HepG2 (cell line): ENCODE data around the gene BAG5. TPM values are rescaled to one million over a fixed set of nuclear protein-coding genes. Genes with fewer than 3 reads are reported as not detected.

Source experiments
- ATAC-seq: fragments of 200-7000 bp; cut with Tn5 transposase; 3 replicates; pipeline ENCODE4 v1.9.1; 2020; ENCODE audit warnings: mild to moderate bottlenecking, moderate library complexity
- BruUV-seq: library from RNA; stranded (reverse); fragments of 400-500 nt; replicated peaks from 2 replicates; lab custom pipeline; 2021; lab: Mats Ljungman, UMichigan
- CTCF ChIA-PET: fragments of 300-600 bp; formaldehyde crosslinking; extraction: SDS; loops from one replicate; lab custom pipeline; 2021; ENCODE audit warnings: low total read pairs, inconsistent platforms, low intra/inter-chr PET ratio; lab: Yijun Ruan, JAX
- POLR2A ChIA-PET: fragments of 350-600 bp; sonication (Branson Sonifier 250); formaldehyde crosslinking; loops from one replicate; lab custom pipeline; 2020; ENCODE audit warnings: antibody characterized with exemption, inconsistent platforms; lab: Yijun Ruan, JAX
- DNase-seq: peaks from one replicate; pipeline ENCODE4 v3.0.0-alpha.2; 2015; ENCODE audit warnings: low spot score
- FAIRE-seq: peaks from 3 replicates; lab custom pipeline; 2011; peaks lifted over from hg19 to GRCh38; lab: Jason Lieb, UNC
- H2AFZ ChIP-seq: one replicate; pipeline ENCODE4 v1.6.1; 2011; ENCODE audit warnings: low read length, inconsistent platforms
- H3K27ac ChIP-seq: fragments of 300-600 bp; 3 replicates; pipeline ENCODE4 v1.8.0; 2011; ENCODE audit warnings: mixed run types, mild to moderate bottlenecking, mixed read lengths, low read length, inconsistent platforms; ENCODE audit not compliant: insufficient read depth; ENCODE audit errors: extremely low read length
- H3K27me3 ChIP-seq, 2 experiments: fragments of 200-600 bp in 1 of 2; 2 replicates in 1 of 2; 3 replicates in 1 of 2; pipeline versions ENCODE4 v1.6.0 to v1.8.0; 2011; ENCODE audit warnings: low read length in 2 of 2, mild to moderate bottlenecking in 2 of 2, moderate library complexity in 2 of 2, inconsistent platforms in 1 of 2; ENCODE audit not compliant: insufficient read depth in 2 of 2, control insufficient read depth in 1 of 2
- H3K36me3 ChIP-seq, 2 experiments: fragments of 200-600 bp in 1 of 2; replicated peaks in 1 of 2; 2 replicates in 1 of 2; 3 replicates in 1 of 2; pipeline versions ENCODE4 v1.5.1 to v1.8.0; 2011; ENCODE audit warnings: low read length in 2 of 2, inconsistent platforms in 1 of 2; ENCODE audit not compliant: insufficient read depth in 2 of 2, control insufficient read depth in 1 of 2
- H3K4me1 ChIP-seq: 2 replicates; pipeline ENCODE4 v1.5.1; 2012; ENCODE audit warnings: low read length, inconsistent platforms; ENCODE audit not compliant: insufficient read depth
- H3K4me2 ChIP-seq: 2 replicates; pipeline ENCODE4 v1.6.0; 2011; ENCODE audit warnings: low read depth, low read length, inconsistent platforms
- H3K4me3 ChIP-seq, 3 experiments: fragments of 200-600 bp in 1 of 3; sonication (generic), shearing (Covaris generic) in 1 of 3; replicated peaks in 1 of 3; 2 replicates each; pipeline ENCODE4 v1.5.1; 2011 to 2016; ENCODE audit warnings: low read length in 3 of 3, inconsistent platforms in 2 of 3, low read depth in 2 of 3, mild to moderate bottlenecking in 2 of 3, control low read depth in 1 of 3, mixed read lengths in 1 of 3; ENCODE audit not compliant: insufficient read depth in 1 of 3
- H3K79me2 ChIP-seq: one replicate; pipeline ENCODE4 v1.6.1; 2011; ENCODE audit warnings: low read length, inconsistent platforms; ENCODE audit not compliant: insufficient read depth
- H3K9ac ChIP-seq: 2 replicates; pipeline ENCODE4 v1.6.0; 2011; ENCODE audit warnings: mild to moderate bottlenecking, low read depth, low read length, inconsistent platforms; ENCODE audit not compliant: insufficient read depth
- H3K9me3 ChIP-seq: 2 replicates; pipeline ENCODE4 v1.5.1; 2012; ENCODE audit warnings: mild to moderate bottlenecking, low read length
- H4K20me1 ChIP-seq: 2 replicates; pipeline ENCODE4 v1.6.0; 2011; ENCODE audit warnings: inconsistent platforms, mild to moderate bottlenecking, low read length, moderate library complexity; ENCODE audit not compliant: insufficient read depth
- AGO1 ChIP-seq: fragments of 200-400 bp; formaldehyde crosslinking; IDR thresholded peaks from 2 replicates; pipeline ENCODE4 v1.6.1; 2017; ENCODE audit warnings: mild to moderate bottlenecking, low read depth, low read length, moderate library complexity; ENCODE audit not compliant: poor library complexity, severe bottlenecking
- AGO2 ChIP-seq: fragments of 200-400 bp; formaldehyde crosslinking; optimal IDR thresholded peaks from 2 replicates; pipeline ENCODE3; 2017; ENCODE audit warnings: mild to moderate bottlenecking, low read depth, low read length, moderate library complexity
- ATF3 ChIP-seq: sonication (generic); formaldehyde crosslinking; IDR thresholded peaks from 2 replicates; pipeline ENCODE4 v1.4.0; 2020; ENCODE audit warnings: missing genetic modification reagents
- ATF7 ChIP-seq, 2 experiments: fragments of 450-650 bp in 1 of 2; sonication (generic) in 1 of 2; formaldehyde crosslinking in 1 of 2; IDR thresholded peaks; 2 replicates each; pipeline versions ENCODE4 v1.4.0 to v1.6.1; 2016 to 2020; ENCODE audit warnings: antibody characterized with exemption in 1 of 2, mild to moderate bottlenecking in 1 of 2, missing genetic modification reagents in 1 of 2
- GABPB1 ChIP-seq: IDR thresholded peaks from 2 replicates; pipeline ENCODE4 v1.6.1; 2016; ENCODE audit warnings: mild to moderate bottlenecking, missing genetic modification reagents, moderate library complexity, missing compliant biosample characterization
- HES4 ChIP-seq: sonication (generic); formaldehyde crosslinking; IDR thresholded peaks from 2 replicates; pipeline ENCODE4 v1.9.0; 2021; ENCODE audit warnings: mild to moderate bottlenecking, missing genetic modification reagents, borderline replicate concordance
- ISL2 ChIP-seq: sonication (generic); formaldehyde crosslinking; IDR thresholded peaks from 2 replicates; pipeline ENCODE4 v1.5.0; 2020; ENCODE audit warnings: missing genetic modification reagents
- LCORL ChIP-seq, 2 experiments: fragments of 450-650 bp in 1 of 2; sonication (generic) in 1 of 2; formaldehyde crosslinking in 1 of 2; IDR thresholded peaks; 2 replicates each; pipeline versions ENCODE4 v1.5.0 to v1.6.1; 2017 to 2020; ENCODE audit warnings: antibody characterized with exemption in 1 of 2, missing genetic modification reagents in 1 of 2
- MAX ChIP-seq: IDR thresholded peaks from 2 replicates; pipeline ENCODE4 v1.6.1; 2012; ENCODE audit warnings: inconsistent platforms
- NAIF1 ChIP-seq: sonication (generic); formaldehyde crosslinking; IDR thresholded peaks from 2 replicates; pipeline ENCODE4 v1.5.0; 2020; ENCODE audit warnings: mild to moderate bottlenecking, missing genetic modification reagents, borderline replicate concordance
- NR1H2 ChIP-seq: sonication (generic); formaldehyde crosslinking; IDR thresholded peaks from 2 replicates; pipeline ENCODE4 v1.8.1; 2022; ENCODE audit warnings: low read depth, missing genetic modification reagents, borderline replicate concordance
- PHF8 ChIP-seq: sonication (generic); formaldehyde crosslinking; IDR thresholded peaks from 2 replicates; pipeline ENCODE4 v1.5.0; 2020; ENCODE audit warnings: missing genetic modification reagents
- POLR2AphosphoS5 ChIP-seq: IDR thresholded peaks from 2 replicates; pipeline ENCODE4 v1.6.1; 2012; ENCODE audit warnings: low read depth, low read length
- PPARG ChIP-seq: conservative IDR thresholded peaks from 2 replicates; pipeline ENCODE4 v1.6.1; 2016; ENCODE audit warnings: missing biosample characterization, missing genetic modification reagents
- SCMH1 ChIP-seq: sonication (generic); formaldehyde crosslinking; IDR thresholded peaks from 2 replicates; pipeline ENCODE4 v1.9.0; 2021; ENCODE audit warnings: missing genetic modification reagents, mild to moderate bottlenecking, borderline replicate concordance
- SMARCE1 ChIP-seq: fragments of 450-650 bp; IDR thresholded peaks from 2 replicates; pipeline ENCODE4 v1.6.1; 2017; ENCODE audit warnings: borderline replicate concordance
- SRSF9 ChIP-seq: fragments of 200-400 bp; formaldehyde crosslinking; IDR thresholded peaks from 2 replicates; pipeline ENCODE4 v1.6.1; 2018; ENCODE audit warnings: borderline replicate concordance, mild to moderate bottlenecking, low read depth, low read length; ENCODE audit not compliant: insufficient read depth, poor library complexity, severe bottlenecking
- YEATS4 ChIP-seq: sonication (generic); formaldehyde crosslinking; IDR thresholded peaks from 2 replicates; pipeline ENCODE4 v1.4.0; 2020; ENCODE audit warnings: missing genetic modification reagents, borderline replicate concordance
- ZNF224 ChIP-seq: sonication (generic); formaldehyde crosslinking; IDR thresholded peaks from 2 replicates; pipeline ENCODE4 v1.5.0; 2020; ENCODE audit warnings: mild to moderate bottlenecking, missing genetic modification reagents
- ZNF333 ChIP-seq: sonication (generic); formaldehyde crosslinking; IDR thresholded peaks from 2 replicates; pipeline ENCODE4 v1.4.0; 2020; ENCODE audit warnings: mild to moderate bottlenecking, missing genetic modification reagents, borderline replicate concordance
- ZNF768 ChIP-seq: sonication (generic); formaldehyde crosslinking; IDR thresholded peaks from 2 replicates; pipeline ENCODE4 v1.4.0; 2020; ENCODE audit warnings: missing genetic modification reagents
- WGBS: methylation state at CpG from one replicate; pipeline ENCODE4 v1.1.6; 2017; ENCODE audit warnings: low lambda C conversion rate; 5-methylcytosine and 5-hydroxymethylcytosine counted together
- in situ Hi-C: cut with HindIII; loops from 2 replicates; pipeline ENCODE4 v1.10.0; 2017; ENCODE audit warnings: low pct_unique_long_range_greater_than_20kb; ENCODE audit not compliant: extremely low pct_ligation_motif_present
- intact Hi-C: fragments of 100-400 bp; cut with micrococcal nuclease; formaldehyde crosslinking; loops from one replicate; pipeline ENCODE4 v1.10.0; 2022; ENCODE audit not compliant: unreplicated experiment
- polyA plus RNA-seq, 8 experiments: library from polyadenylated mRNA; depleted of rRNA in 3 of 8; stranded (reverse) in 7 of 8; unstranded in 1 of 8; fragments of >200 nt; fragmentation: Illumina TruSeq in 4 of 8; extraction: Trizol in 4 of 8; gene quantifications; 2 replicates each; pipeline versions ENCODE4 v1.2.1 to v1.2.3, GENCODE V29; 2011 to 2016; ENCODE audit warnings: low read depth in 4 of 8, missing spikeins in 1 of 8, mixed read lengths in 1 of 8; ENCODE audit not compliant: insufficient read depth in 1 of 8
- total RNA-seq, 5 experiments: library from RNA; depleted of rRNA; stranded (reverse); fragments of >200 nt; fragmentation: Illumina TruSeq; extraction: Trizol; gene quantifications; 2 replicates each; pipeline ENCODE4 v1.2.3, GENCODE V29; 2016; ENCODE audit warnings: low read depth in 1 of 5
- TF ChIP-seq, protein P1 (sequence below): sonication (generic); formaldehyde crosslinking; IDR thresholded peaks from 2 replicates; pipeline ENCODE4 v1.4.0; 2020; ENCODE audit warnings: mild to moderate bottlenecking, missing genetic modification reagents

Gene BAG5
- total and polyA plus RNA-seq, 2 of the 13 experiments (the other 11 are each of a cell fraction or from before 2014, with no cell fraction given), result 3.5 to 21.0 TPM

- Histone ChIP-seq H3K9me3 (no peaks in the 10 kb centered on the region), H3K9ac (peak overlapping the region; percentile 73), H3K27me3 (no peaks in the 10 kb centered on the region), H3K27ac (peak overlapping the region; percentile 39), H3K36me3 (peaks cover 0 to 10% of the 10 kb centered on the region in 2 experiments; a peak in 3 of 5 replicates), H2AFZ (no peak overlapping the region), H3K4me2 (peak overlapping the region; percentile 85), H4K20me1 (no peaks in the 10 kb centered on the region), H3K79me2 (peaks cover 4% of the 10 kb centered on the region), H3K4me1 (peaks cover 66% of the 10 kb centered on the region), H3K4me3 (peak overlapping the region; percentile 68 to 81 (median 70); a peak in 5 of 6 replicates)
- ATAC-seq, result no peak
- ChIA-PET CTCF (no interaction called here), POLR2A (interaction anchor here (1.1 to 1.5 kb wide), 3 partner anchors 14 to 28 kb away, joined by 4 to 9 read pairs (median 6); no protein-coding TSS in a partner anchor)
- DNase-seq, result no peak
- BruUV-seq, result TSS peak; percentile 56
- 8% methylated on average over 18 of the region's 74 CpGs for WGBS
- FAIRE-seq, result no peak
- in situ Hi-C loops (no loop called here), intact Hi-C loops (no loop called here)
- TF ChIP-seq ATF3 (CRISPR knock-in tag) (no peak), NAIF1 (CRISPR knock-in tag) (no peak), SRSF9 (no peak), LCORL (IDR thresholded peaks at IDR 0.05) (no peak), LCORL (CRISPR knock-in tag; IDR thresholded peaks at IDR 0.05) (no peak), ZNF224 (CRISPR knock-in tag) (no peak), SCMH1 (CRISPR knock-in tag) (no peak), PPARG (no peak), HES4 (CRISPR knock-in tag) (no peak), SMARCE1 (no peak), GABPB1 (0 out of 2 replicates have a peak, but pooled peaks have one; percentile 14), ZNF768 (peak; percentile 18; the same call in 1 of the 2 replicates), AGO1 (peak; percentile 11), ISL2 (CRISPR knock-in tag) (no peak), MAX (0 out of 2 replicates have a peak, but pooled peaks have one; percentile 38), ZNF333 (CRISPR knock-in tag) (no peak), ATF7 (IDR thresholded peaks at IDR 0.05) (peak; percentile 73), ATF7 (CRISPR knock-in tag; IDR thresholded peaks at IDR 0.05) (no peak; the same call in 1 of the 2 replicates), YEATS4 (CRISPR knock-in tag) (no peak), AGO2 (peak; percentile 55), NR1H2 (CRISPR knock-in tag) (no peak), PHF8 (CRISPR knock-in tag) (peak; percentile 52), POLR2AphosphoS5 (no peak)
- TF ChIP-seq, protein P1, sequence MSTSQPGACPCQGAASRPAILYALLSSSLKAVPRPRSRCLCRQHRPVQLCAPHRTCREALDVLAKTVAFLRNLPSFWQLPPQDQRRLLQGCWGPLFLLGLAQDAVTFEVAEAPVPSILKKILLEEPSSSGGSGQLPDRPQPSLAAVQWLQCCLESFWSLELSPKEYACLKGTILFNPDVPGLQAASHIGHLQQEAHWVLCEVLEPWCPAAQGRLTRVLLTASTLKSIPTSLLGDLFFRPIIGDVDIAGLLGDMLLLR (CRISPR knock-in tag), result 0 out of 2 replicates have a peak, but pooled peaks have one; percentile 39
These were observed 40.4 kb downstream of the BAG5 start for GRCh38 chr14:103521951-103522563.
